Left forelimb (tissue), 1 donor: ENCODE data around the gene GDF2.

Experiments used
- DNase-seq: peaks from one replicate; pipeline ENCODE4 v3.0.0-alpha.2; 2018; ENCODE audit warnings: low spot score

Gene GDF2

GRCh38 chr10:47322300-47323061 is at the start of gene GDF2:
TSS of gene GDF2 (plus strand) at chr10:47322454. CDS start at chr10:47322669, 215 bp downstream.
- DNase-seq, result peak; percentile 58

DNA sequence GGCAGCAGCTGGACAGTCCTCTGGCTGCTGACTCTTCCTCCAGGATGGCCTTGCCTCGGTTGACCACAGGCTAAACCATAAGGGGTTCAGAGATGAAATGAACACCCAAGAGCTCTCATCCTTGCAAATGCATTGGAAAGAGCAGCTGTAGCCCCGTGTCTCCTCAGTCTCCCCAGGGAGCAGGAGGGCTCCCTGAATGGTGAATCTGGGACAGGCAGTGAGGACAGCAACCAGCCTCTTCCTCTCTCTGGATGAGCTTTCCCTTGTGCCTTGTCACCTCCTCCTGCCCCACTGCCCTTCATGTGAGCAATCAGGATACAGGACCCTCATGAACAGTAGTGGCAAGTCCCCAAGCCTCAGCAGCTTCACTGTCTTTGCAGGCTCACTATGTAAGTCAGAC is 46.2 kb upstream of the GDF2 start:
- DNase-seq, result no peak

DNA sequence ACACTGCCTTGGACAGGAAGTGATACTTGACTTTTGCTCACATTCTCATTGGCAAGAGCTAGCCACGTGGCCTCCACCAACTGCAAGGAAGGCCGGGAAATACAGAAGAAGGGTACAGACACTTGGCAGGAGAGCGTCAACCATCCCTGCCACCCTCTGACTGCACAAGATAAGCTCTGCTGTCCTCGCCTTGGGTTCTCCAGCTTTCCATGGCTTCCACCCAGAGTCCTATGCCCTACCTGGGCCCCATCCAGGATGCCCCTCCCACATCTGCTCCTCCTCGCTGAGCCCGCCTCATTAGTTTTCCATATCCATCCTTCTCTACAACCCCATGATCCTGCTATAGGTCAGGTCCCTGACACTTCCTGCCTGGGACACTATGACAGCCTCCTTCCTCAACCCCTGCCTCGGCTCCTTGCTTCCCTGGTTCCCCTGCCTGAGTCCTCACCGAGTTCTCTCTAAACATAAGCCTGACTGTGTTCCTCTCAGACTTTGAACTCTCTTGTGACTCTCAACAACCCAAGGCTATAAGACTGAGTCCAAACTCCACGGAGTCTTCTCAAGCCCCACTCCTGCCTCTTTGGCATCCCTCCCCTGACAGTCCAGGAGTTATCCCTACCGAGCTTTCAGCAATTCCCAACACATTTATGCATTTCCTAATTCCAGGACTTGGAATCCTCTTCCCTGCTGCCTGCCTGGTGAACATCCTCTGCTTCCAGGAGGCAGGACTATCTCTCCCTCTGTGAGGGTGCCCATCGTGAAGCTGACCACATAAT is 45.5 kb upstream of the GDF2 start:
- DNase-seq, result no peak

DNA sequence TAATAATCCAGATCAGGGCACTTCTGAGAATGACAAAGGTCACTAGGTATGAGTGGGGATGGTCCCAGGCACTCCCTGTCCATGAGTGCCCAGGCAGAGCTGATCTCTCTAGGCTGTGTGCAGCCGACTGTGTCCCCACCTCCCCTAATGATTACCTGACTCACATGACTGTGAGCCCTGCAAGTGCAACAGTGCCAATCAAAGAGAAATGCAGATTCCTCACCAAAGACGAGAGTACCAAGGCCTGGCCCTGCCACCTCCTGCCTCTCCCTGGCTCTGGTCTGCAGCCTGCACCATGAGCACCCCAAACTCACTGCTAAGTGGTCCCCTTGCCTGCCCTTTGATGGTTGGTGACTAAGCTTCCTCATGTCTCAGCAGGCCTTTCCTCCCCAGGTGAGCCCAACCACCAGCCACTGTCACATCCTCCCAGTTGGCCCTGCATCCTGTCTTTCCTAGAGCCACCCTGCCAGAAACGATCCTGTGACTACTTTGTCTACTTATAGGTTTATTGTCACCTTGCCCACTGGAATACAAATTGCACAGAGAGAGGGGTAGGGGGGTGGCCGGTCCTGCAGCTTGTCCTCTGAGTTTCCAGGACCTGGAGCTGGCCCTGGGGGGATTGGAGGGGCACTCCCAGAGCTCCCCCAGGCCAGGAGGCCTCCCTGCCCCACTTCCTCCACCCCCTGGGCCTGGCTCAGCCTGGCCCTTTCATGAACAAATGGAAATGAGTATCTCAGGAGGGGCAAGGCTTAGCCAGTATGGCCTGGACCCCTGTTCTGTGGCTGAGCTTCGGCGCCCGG is 44.7 kb upstream of the GDF2 start:
- no peak for DNase-seq

- no peak for DNase-seq
Measured at GRCh38 chr10:47278152-47278473, 44.1 kb upstream of the GDF2 start.

GRCh38 chr10:47278720-47279119 is 43.5 kb upstream of the GDF2 start:
- no peak for DNase-seq

DNA sequence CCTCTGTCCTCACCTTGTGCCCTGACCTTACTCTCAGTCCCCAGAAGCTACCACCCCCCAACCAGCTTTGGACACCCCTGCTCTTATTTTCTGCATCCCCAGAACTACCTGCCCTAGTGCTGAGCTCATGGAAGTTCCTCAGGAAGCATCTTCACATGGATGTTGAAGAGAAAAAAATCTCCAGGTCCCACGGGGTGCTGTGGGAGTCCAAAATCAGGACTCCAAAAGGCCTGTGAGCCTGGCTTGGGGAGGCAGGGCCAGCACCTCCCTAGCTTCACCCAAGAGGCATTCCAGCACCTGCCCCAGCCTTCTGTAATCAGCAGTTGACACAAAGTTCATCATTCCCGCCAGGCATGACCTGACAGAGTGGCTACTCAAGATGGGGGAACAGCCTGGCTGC is 43.0 kb upstream of the GDF2 start:
- no peak for DNase-seq

DNA sequence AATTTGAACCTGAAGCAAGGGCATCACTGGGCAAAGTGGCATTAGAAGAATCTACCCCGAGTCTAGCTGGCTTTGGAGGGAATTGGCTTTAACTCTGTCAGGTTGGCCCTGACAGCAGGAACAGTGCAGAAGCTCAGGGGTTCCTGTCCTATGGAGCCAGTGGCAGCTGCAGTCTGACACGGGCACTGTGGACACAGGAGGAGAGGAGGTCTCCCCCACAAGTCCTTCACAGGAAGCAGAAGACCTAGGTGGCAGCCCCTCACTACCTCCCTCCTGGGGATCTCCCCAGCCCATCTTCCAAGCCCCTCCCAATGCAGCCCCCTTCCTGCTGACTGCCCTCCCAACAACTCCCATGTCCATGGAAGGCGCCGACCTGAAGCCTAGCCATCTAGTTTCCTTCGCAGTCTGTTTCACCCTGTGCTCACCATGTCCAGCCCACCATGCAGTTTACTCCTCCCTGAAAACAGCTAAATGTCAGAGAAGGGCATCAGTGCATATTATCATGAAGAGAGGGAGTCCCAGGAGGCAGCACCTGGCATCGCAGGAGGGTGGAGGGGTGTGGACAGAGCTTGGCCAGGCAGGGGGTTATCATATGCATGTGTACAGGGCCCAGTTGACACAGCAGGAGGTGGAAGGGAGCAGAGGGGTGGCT is 40.1 kb upstream of the GDF2 start:
- no peak for DNase-seq

DNA sequence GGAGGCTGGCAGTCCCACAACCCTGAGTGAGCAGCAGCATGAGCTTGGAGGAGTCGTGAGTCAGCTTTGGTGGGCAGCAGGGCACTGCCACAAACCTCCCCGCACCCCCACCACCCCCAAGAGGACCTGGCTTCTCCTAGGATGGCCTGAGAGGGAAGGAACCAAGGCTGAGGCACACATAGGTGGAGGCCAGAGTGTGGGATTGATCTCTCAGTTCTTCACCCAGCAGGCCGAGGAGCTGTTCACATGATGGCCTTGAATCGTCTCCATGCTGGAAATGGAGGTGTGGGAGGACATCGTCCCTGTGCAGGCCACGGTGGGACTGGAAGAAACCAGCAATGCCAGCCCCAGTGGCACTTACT is 39.6 kb upstream of the GDF2 start:
- no peak for DNase-seq

GRCh38 chr10:47283101-47283630 is 39.1 kb upstream of the GDF2 start:
- DNase-seq, result no peak

DNA sequence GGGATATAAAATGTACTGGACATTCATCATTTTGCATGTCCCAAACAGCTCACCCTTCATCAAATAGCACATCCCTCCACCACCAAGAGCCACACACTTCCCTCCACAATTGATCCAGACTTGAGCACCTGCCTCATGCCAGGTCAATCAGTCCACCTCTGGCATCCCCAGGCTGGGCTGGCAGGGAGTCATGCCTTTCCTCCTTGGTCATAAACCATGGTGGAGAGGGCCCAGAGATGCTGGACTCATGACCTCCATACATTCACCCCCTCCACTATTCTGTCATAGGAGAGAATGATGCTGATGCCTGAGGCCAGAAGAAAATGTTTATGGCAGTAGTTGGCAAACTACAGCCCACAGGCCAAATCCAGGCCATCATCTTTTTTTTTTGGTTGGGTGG is 38.4 kb upstream of the GDF2 start:
- no peak for DNase-seq

GRCh38 chr10:47285381-47286115 is 36.7 kb upstream of the GDF2 start:
- no peak for DNase-seq

GRCh38 chr10:47286116-47286505 is 36.1 kb upstream of the GDF2 start:
- no peak for DNase-seq

GRCh38 chr10:47286591-47287315 is 35.5 kb upstream of the GDF2 start:
- DNase-seq, result no peak

GRCh38 chr10:47287365-47287802 is 34.9 kb upstream of the GDF2 start:
- DNase-seq, result no peak

DNA sequence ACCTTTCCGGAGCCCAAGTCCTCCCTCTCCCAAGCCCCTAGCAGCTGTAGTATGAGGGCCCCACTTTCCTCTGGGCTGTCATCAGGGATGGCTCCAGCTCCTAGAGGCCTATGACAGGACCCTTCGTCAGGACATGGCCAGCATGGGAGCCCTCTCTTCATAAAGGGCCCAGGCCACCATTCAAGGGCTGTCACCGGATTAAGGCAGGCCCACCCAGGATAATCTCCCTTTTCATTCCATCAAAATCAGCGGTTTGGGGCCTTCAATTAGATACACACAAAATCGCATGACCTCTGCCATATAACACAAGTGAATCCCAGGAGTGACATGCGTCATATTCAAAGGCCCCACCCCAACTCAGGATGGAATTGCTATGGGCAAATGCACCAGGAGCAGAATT is 34.4 kb upstream of the GDF2 start:
- DNase-seq, result no peak

DNA sequence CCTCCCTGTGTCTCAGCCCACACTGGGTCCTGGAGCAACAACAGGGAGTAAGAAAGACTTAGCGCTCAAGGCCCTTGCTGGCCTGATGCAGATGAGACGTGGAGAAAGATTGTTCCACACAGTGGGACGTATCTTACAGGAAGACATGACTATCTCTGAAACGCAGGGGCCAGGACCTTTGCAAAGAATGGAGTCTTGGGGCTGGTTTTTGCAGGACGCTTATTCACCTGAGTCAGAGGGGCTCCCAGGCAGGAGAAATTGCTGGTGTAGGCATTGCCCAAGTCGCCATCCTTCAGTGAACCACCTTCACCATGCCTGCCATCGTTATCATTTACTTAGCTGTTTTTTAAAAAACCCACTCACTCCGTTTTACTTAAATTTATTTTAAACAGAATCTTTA is 34.0 kb upstream of the GDF2 start:
- DNase-seq, result peak; percentile 44

DNA sequence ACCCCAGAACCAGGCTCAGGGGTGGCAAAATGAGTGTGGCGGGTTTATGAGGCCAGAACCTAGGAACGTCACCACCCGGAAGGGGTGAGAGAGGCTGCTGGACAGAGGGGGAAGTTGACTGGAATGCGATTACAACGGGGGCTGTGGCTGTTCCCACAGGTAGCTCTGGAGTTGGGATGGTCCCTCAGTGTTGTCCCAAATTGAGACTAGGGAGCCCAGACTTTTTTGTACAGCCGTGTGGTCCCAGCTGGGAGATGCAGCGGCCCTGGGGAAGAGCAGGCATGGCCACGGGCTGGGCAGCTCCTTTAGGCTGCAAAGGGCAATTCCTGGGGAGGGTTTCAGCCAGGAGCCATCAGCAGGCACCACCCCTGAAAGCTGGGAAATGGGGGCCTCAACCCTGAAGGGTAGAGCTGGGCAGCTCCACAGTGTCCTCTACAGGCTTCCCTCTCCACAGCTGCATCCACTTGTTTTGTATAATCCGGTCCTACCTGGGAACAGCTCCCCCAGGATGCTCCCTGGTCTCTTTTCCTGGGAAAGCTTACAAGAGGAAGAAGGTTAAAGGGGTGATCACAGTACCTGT is 33.2 kb upstream of the GDF2 start:
- peak; percentile 52 for DNase-seq

DNA sequence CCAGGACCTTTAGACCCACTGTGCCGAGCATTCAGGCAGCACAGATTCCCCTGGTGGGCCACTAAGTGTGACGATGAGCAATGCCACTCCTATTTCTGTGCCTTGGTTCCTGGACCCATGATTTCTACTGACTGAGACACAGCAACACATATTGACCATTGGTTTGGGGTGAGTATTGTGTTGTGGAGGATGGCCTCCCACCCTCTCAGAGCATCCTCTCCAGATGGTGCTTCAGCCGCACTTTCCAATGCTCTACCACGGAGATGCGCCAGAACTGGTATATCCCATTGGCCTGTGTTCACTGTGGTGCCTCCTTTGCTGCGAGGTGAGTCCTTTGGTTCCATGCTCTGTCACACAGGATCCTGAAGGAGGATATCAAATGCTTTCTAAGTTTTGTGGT is 32.3 kb upstream of the GDF2 start:
- peak; percentile 34 for DNase-seq

DNA sequence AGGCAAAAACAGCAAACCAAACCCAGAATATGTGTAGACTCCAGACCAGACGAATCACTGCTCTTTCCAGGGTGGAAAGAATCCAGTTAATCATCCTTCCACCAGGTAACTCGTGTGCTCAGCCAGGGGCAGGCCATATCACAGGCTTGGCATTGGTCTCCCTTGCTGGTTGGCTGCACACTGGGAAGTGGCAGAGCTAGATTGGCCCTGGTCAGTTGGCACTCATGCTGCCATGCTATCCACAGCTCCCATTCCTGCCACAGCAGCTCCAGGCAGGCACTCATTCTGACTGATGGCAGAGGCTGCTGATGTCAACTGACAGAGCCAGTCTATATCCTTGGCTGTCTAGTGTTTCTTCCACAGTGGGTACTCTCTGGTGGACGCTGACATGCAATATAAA is 31.9 kb upstream of the GDF2 start:
- DNase-seq, result peak; percentile 17
